Muscle of arm (tissue), 14 donors: Measurements from ENCODE around the gene OR2T35. TPM values are rescaled to one million over a fixed set of nuclear protein-coding genes. Genes with fewer than 3 reads are reported as not detected.
"Not testable (repeated sequence)": the region's sequence is repeated elsewhere in the genome, so short reads cannot be mapped to it uniquely, and the experiment has no call there.

Experiments
- DNase-seq: peaks from one replicate; pipeline ENCODE4 v3.0.0-alpha.2; 2013
- long read RNA-seq, 11 donors: transcript quantifications; one replicate each; lab custom pipeline, GENCODE V29; 2026
- polyA plus RNA-seq, 12 donors: library from polyadenylated mRNA; unstranded; fragments of 120-200 nt; gene quantifications; one replicate each; pipeline ENCODE4 v1.2.1, GENCODE V29; 2013; ENCODE audit not compliant: insufficient read length in 12 of 12

The OR2T35 gene
- polyA plus RNA-seq = not detected
- long read RNA-seq, donor 1 = 0 reads
- long read RNA-seq, donor 2 = 0 reads
- long read RNA-seq, donor 3 = 0 reads
- long read RNA-seq, donor 4 = 0 reads
- long read RNA-seq, donor 5 = 0 reads
- long read RNA-seq, donor 6 = 0 reads
- long read RNA-seq, donor 7 = 0 reads
- long read RNA-seq, donor 8 = 0 reads
- long read RNA-seq, donor 9 = 0 reads
- long read RNA-seq, donor 10 = 0 reads
- long read RNA-seq, donor 11 = 0 reads

GRCh38 chr1:248645178-248645577, at the start of gene OR2T35:
TSS of gene OR2T35 (minus strand) at chr1:248645278. CDS start at chr1:248639258, 6,020 bp downstream.
- DNase-seq = not testable (repeated sequence)

GRCh38 chr1:248691567-248692155, 46.6 kb upstream of the OR2T35 start:
- no peak for DNase-seq

GRCh38 chr1:248688527-248689298, 43.6 kb upstream of the OR2T35 start:
- no peak for DNase-seq

GRCh38 chr1:248686815-248687214, 41.7 kb upstream of the OR2T35 start:
- no peak for DNase-seq

- DNase-seq = no peak
Observed at GRCh38 chr1:248681651-248682050, 36.6 kb upstream of the OR2T35 start.

- no peak for DNase-seq
Observed at GRCh38 chr1:248670003-248670402, 24.9 kb upstream of the OR2T35 start.

- DNase-seq = not testable (repeated sequence)
Observed at GRCh38 chr1:248663453-248664328, 18.6 kb upstream of the OR2T35 start.

- not testable (repeated sequence) for DNase-seq
Observed at GRCh38 chr1:248656797-248657196, 11.7 kb upstream of the OR2T35 start.

- DNase-seq = not testable (repeated sequence)
Observed at GRCh38 chr1:248655354-248655753, 10.3 kb upstream of the OR2T35 start, which contains the start of gene OR2T27. TSS of gene OR2T27 (minus strand) at chr1:248655528. CDS start at chr1:248650884, 4,644 bp downstream.

- DNase-seq = not testable (repeated sequence)
Observed at GRCh38 chr1:248648770-248649536, 3.9 kb upstream of the OR2T35 start.

- not testable (repeated sequence) for DNase-seq
Observed at GRCh38 chr1:248642971-248643651, 2.0 kb downstream of the OR2T35 start.

GRCh38 chr1:248641583-248641982, 3.5 kb downstream of the OR2T35 start:
- DNase-seq = not testable (repeated sequence)

- not testable (repeated sequence) for DNase-seq
Observed at GRCh38 chr1:248640906-248641305, 4.2 kb downstream of the OR2T35 start.

- DNase-seq = not testable (repeated sequence)
Observed at GRCh38 chr1:248639652-248640051, 5.4 kb downstream of the OR2T35 start.

- not testable (repeated sequence) for DNase-seq
Observed at GRCh38 chr1:248636612-248637011, 8.5 kb downstream of the OR2T35 start.

- not testable (repeated sequence) for DNase-seq
Observed at GRCh38 chr1:248634991-248635390, 10.1 kb downstream of the OR2T35 start, which contains the start of gene OR2T11. TSS of gene OR2T11 (minus strand) at chr1:248635091. CDS start at chr1:248627128, 7,963 bp downstream.

- no peak for DNase-seq
Observed at GRCh38 chr1:248631354-248632008, 13.6 kb downstream of the OR2T35 start.

- no peak for DNase-seq
Observed at GRCh38 chr1:248630551-248630950, 14.5 kb downstream of the OR2T35 start.
